ENCODE results near the gene MAPKAP1.

DNA sequence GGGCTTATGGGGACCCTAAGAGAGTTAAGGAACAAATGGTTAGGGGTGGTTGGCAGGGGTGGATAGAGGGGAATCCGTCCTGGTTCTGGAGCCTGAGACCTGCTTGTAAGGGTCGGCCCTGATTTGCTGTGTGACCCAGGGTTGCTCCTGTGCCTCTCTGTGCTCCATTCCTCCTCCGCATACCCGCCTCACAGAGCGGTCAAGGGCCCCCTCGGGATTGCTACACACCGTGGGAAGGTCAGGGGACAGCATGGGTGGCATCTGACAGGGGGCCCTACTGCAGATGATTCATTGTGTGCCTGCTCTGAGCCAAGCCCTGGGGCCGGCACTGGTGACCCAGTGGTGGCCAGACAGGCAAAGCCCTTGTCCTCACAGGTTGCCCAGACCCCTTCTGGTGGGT is 283.0 kb downstream of the MAPKAP1 start:
- TF ChIP-seq CTCF (IDR thresholded peaks at IDR 0.05) (no peak), POLR2AphosphoS5 (IDR thresholded peaks at IDR 0.05) (no peak), EP300 (IDR thresholded peaks at IDR 0.05) (no peak), POLR2A (IDR thresholded peaks at IDR 0.05) (no peak)

Measured in stomach (tissue), 4 donors.